Uterus (tissue), 2 donors: Measurements from ENCODE around the gene CACNA1C.

ENCODE experiments used
- CTCF ChIP-seq, 4 experiments: fragments of 200-600 bp in 2 of 4; fragments of 450-650 bp in 2 of 4; sonication (generic) in 2 of 4; IDR thresholded peaks; one replicate each; pipeline ENCODE4 v1.5.1; 2016 to 2019; ENCODE audit warnings: antibody characterized with exemption in 4 of 4, mild to moderate bottlenecking in 2 of 4, moderate library complexity in 1 of 4
- POLR2A ChIP-seq, 2 donors: fragments of 450-650 bp; IDR thresholded peaks; one replicate each; pipeline ENCODE4 v1.6.1; 2016; ENCODE audit warnings: antibody characterized with exemption in 2 of 2, mild to moderate bottlenecking in 1 of 2, moderate library complexity in 1 of 2

GRCh38 chr12:2274733-2275132 is 221.9 kb downstream of the CACNA1C start:
- no peak for TF ChIP-seq CTCF (IDR thresholded peaks at IDR 0.05)
- no peak for TF ChIP-seq POLR2A (IDR thresholded peaks at IDR 0.05)
